NCI-H1417 (cell line): ENCODE results near the gene EIF5A.

Source experiments
- DNase-seq, 3 experiments: peaks; one replicate each; lab custom pipeline; 2025; lab: John Stamatoyannopoulos, UW

Gene EIF5A

DNA sequence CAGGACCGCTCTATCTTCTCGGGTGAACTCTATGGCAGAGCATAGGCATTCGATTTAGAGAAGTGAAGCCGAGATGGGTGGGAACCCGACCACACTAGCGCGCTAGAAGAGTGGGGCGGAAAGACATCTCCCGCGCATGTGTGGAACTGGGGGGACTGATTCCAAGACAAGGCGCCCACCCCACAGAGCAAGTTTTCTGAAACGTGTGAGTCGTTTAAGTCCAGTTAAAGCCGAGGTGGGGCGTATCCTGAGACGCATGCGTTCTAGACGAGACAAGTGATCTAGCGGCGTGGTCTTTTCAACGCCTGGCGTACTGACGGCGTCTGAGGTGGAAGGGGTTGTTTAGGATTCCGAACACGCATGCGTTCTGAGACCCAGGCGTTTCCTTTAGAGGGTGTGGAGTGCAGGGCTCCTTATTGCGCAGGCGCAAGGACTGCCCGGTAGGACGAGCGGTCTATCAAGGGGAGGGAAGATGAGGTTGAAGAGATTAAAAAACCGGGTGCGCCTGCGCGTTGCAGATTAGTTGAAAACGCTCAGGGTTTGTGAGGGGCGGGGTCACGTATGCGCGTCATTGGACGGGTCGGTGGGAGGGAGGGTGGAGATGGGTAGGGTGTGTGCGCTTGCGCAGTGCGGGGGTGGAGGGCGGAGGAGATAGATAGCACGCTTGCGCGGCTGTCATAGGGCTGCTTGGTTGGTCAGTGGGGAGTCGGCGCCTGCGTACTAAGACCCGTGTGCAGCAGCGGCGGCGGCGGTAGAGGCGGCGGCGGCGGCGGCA lies at the start of gene EIF5A:
EIF5A (plus strand) TSS at position 718 of the 775 bp plus-strand sequence. CDS start 2,008 bp downstream, outside the sequence.
- DNase-seq = peak; percentile 96 to 99 (median 96)

DNA sequence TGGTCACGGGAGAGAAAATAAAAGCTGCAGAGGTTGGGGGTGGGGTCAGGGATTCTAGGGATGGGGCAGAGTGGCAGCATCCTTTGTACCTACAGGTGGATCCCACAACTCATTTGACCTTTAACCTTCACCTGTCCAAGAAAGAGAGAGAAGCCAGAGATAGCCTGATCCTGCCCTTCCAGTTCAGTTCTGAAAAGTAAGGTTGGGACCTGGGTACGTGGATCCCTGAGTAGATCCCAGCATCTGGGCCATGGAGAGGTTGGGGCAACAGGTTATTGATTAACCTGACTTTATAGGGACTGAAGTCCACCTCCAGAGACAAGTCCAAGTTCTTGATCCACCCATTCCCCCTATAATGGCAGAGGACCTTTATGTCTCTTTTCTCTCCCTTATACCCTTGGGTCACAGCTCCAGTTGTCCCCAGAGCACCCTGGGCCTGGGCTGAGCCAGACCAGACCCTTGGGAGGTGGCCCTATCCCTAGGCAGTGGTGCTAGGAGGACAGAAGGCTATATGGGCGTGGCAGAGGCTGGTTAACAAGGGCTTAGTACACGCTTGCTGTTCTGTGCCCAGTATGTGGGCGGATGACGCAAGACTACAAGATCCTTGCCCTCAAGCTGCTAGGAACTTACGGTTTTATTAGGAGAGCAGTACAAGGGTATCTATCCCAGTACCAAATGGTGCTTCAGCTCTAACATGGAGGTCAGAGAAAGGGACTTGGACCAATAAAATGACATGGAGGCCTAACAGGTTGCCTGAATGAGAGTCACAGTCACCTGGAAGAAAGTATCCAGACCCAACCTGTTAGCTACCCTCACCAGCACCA lies 48.5 kb upstream of the EIF5A start:
- peak in 1 of 3 experiments; percentile 0 for DNase-seq

DNA sequence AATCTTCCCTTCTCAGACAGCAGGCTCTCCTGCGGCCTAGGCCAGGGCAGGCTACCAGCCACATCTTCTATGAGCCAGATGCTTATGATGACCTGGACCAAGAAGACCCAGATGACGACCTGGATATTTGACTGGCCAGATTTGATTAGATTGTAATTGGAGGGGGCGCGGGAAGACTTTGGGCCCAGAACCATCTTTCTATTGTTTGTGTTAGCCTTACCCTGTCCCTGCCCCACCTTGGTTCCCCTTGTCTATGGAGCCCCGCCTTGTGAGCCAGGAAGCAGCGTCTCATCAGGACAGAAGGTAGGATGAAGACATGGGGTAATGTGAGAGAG lies 47.9 kb upstream of the EIF5A start:
- no peak for DNase-seq

DNA sequence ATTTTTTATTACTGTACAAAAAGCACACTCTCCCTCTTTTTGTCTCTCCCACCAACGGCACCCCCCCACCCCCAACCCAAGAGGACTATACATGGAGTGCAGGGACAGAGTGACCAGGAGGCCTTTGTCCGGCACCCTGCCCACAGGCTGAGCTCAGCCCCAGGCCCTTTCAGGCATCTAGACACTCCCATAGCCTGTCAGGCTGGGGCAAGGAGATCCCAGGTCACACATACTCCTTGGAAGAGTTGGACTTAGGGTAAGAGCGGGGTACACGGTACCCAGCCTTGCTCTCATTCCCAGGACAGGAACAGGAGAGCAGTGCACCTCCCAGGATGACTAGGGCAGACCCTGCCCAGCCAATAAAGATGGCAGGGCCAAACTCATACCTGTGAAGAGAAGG lies 47.3 kb upstream of the EIF5A start:
- DNase-seq = no peak

DNA sequence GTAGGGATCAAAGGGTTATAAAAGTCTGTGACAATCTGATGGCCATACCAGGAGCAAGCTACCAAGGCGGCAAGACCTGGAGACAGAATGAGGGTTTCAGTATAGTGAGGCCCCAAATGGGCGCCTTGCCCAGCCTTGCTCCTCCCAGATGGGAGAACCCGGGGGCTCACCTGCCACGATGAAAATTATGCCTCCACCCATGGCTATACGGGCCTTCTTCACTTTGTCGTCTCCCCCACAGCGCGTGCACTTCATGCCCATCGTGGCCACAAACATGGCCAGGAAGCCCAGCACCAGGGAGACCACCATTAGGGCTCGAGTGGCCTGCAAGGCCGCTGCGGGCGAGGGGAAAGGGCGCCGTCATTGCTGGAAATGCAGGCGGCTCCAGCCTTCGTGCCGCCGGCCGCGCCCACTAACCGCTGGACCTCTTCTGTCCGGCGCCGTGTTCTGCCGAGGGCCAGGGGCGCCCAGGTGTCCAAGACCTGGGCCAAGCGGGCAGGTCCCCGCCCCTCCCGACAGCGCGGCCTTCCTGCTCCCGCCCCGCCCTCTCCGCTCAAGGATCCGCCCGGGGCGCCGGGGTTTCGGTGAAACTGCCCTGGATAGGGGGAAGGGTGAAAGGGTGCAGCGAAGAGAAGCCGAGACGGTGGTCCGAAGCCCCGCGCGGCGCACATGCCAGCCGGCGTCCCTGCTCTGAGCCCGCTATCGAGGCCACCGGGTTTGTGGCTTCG lies 46.6 kb upstream of the EIF5A start:
- DNase-seq = peak; percentile 4 to 57 (median 35)

DNA sequence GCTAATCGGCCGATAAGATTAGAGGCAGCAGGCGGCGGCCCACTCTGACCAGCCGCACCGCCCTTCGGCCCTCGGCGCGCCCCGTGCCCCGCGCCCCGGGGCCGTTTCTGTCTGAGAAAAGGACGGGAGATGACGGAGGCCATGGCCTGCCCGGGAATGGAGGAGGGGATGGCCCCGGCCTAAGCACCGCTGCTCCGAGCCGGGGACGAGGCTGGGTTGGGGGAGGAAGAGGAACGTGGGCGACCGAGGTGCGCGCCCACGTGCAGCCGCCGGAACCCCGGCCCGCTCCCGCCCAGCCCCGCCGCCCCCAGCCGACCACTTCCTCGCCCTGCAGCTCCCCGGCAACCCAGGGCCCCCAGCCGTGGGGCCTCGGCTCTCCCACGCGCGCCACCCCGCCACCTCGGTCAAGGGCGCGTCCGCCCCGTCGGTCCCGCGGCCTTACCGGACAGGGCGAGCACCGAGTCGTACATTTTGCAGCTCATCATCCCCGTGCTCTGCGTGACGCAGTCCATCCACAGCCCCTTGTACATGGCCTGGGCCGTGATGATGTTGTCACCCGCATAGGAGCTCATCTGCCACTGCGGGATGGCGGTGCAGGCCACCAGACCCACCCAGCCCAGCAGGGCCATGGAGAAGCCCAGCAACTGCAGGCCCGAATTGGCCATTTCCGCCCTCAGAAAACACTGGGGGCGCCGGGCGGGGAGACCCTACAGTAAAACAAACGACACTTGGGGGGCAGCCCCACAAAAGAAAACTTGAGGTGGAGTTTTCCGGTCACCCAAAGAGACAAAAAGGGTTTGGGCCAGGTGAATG lies 45.8 kb upstream of the EIF5A start:
- peak in 1 of 3 experiments; percentile 34 for DNase-seq

DNA sequence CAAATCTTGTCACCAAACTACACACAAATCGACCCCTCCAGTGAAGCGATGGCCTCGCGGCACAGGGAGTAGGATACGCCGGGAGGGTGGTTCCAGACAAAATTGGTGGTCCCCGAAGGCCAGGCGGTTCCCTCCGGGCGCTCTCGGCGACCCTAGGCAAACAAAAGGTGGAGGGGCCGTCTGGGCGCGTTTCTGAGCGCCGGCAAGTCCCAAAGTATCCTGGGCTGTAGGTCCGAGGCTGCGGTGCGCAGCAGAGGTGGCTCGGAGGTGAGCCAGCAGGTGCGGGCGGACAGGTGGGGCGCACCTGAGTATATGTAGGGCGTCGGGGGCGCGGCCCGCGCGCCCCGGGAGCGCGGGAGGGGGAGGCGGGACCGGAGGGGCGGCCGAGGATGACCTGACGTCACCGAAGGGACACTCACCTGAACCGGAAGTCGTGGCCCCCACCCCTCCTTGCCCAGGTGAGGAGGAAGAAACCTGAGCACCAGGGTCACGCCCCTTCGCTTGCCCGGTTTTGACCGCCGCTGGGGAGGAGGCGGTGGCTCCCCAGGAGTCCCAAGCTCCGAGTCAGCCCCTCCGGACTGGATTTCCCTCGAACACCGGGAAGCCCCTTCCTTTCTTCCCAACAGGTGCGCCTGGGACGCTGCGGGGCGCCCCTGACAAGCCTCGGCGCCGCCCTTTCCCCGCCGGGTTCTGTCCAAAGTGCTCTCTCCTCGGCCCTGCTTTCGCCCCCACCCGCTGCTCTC lies 45.1 kb upstream of the EIF5A start, which contains the start of gene CLDN7:
CLDN7 (minus strand) TSS at position 287 of the 743 bp plus-strand sequence. CDS start 435 bp downstream, outside the sequence.
- peak; percentile 76 to 82 (median 79) for DNase-seq

DNA sequence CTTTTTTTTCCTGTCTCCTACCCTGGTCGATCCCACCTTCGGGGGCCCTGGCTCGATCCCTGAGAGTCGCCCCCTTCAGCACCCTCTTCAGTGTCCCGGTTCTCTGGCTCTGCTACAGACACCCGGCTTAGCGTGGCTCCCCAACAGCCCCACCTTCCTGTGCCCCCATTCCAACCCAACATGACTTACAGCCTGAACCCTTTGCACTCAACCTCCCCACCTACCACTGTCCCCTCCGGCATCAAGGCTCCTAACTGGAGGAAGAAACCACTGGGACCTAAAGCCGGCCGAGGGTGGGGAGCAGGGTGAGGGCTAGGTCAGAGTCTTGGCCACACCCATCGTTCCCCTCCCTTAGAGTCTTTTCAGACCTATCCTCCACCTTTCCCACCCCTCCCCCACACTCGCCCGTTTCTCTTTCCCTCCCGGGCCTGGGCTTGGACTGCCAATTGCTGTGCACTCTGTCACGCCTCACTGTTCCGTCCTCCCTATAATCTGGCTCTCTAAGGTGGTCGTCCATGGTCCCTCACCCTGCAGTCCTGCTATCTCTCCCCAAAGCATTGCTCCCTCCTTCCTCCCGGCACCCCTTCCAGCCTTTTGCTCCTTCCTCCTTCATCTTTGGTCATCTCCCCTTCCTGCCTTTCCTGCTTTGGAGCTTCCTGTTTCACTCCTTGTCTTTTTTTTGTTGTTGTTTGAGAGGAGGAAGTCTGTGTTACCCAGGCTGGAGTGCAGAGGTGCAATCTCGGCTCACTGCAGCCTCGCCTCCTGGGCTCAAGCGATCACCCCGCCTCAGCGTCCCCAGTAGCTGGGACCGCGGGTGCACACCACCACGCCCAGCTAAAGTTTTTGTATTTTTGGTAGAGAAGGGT lies 44.3 kb upstream of the EIF5A start:
- DNase-seq = peak; percentile 16 to 47 (median 47)

DNA sequence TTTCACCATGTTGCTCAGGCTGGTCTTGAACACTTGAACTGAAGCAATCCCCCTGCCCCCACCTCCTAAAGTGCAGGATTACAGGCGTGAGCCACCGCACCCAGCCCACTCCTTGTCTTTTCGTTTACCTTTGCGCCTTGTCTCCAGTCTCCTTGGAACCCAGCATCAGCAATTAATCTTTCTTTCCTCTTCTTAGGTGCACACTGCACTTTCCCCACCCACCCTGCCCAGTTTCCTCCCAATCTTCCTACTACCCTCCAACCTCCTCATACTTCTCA lies 43.7 kb upstream of the EIF5A start:
- DNase-seq = no peak

DNA sequence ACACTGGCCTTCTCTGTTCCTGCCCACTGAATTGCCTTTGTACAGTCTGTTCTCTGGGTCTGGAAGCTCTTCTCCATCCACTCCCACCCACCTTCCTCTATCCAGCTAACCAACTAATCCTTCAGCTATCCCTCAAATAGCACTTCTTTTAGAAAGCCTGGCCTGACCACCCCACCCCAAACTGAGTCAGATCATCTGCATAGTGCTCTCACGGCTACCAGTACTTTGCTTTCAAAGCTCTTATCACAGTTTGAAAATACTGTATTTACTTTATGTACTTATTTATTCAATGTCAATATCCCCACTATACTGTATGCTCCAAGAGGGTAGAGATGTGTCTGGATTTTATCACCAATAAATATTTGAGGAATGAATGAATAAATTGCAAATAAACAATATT lies 40.6 kb upstream of the EIF5A start:
- no peak for DNase-seq

DNA sequence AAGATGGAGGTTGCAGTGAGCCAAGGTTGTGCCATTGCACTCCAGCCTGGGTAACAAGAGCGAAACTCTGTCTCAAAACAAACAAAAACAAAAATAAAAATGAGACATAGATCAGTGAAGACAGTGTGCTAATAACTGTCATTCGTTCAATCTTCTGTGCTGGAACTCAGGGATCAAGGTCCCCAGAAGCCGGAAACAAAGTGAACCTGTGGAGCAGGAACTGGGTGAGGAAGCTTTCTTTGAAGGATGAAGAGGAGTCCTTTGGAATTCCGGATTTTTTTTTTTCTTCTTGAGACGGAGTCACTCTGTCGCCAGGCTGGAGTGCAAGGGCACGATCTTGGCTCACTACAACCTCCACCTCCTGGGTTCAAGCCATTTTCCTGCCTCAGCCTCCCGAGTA lies 28.0 kb upstream of the EIF5A start:
- no peak for DNase-seq

DNA sequence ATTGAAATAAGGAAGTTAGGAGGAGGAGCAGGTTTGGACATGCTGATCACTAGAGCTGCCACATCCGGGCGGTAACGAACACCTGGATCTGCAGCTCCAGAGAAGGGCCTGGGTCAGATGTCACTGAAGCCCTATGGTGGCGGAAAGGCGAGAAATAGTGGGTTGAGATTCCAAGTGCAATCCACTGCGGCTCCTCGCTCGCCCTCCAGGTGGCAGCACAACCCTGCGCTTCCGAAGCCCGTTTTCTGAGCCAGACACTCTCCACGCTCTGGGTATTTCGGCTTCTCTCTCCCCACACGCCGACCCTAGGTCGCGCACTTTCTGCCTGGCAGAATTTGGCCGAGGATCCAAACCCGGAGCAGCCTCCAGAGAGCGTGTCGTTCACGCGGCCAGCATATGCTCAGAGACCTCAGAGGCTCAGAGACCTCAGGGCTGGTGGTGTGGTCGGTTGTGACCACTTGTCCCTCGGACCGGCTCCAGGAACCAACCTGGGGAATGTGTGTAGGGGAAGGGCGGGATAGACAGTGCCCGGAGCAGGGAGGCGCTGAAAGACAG lies 26.8 kb upstream of the EIF5A start:
- DNase-seq = peak; percentile 60 to 79 (median 70)

DNA sequence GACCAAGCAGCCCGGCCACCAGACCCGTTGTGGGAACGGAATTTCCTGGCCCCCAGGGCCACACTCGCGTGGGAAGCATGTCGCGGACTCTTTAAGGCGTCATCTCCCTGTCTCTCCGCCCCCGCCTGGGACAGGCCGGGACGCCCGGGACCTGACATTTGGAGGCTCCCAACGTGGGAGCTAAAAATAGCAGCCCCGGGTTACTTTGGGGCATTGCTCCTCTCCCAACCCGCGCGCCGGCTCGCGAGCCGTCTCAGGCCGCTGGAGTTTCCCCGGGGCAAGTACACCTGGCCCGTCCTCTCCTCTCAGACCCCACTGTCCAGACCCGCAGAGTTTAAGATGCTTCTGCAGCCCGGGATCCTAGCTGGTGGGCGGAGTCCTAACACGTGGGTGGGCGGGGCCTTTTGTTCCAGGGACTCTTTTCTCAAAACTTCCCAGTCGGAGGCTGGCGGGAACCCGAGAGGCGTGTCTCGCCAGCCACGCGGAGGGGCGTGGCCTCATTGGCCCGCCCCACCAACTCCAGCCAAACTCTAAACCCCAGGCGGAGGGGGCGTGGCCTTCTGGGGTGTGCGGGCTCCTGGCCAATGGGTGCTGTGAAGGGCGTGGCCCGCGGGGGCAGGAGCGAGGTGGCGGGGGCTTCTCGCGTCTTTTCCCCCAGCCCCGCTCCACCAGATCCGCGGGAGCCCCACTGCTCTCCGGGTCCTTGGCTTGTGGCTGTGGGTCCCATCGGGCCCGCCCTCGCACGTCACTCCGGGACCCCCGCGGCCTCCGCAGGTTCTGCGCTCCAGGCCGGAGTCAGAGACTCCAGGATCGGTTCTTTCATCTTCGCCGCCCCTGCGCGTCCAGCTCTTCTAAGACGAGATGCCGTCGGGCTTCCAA lies 26.1 kb upstream of the EIF5A start, which contains the start of gene SLC2A4:
SLC2A4 (plus strand) TSS at position 645 of the 879 bp plus-strand sequence; CDS start at position 862, 217 bp downstream.
- DNase-seq = peak; percentile 85 to 94 (median 94)

DNA sequence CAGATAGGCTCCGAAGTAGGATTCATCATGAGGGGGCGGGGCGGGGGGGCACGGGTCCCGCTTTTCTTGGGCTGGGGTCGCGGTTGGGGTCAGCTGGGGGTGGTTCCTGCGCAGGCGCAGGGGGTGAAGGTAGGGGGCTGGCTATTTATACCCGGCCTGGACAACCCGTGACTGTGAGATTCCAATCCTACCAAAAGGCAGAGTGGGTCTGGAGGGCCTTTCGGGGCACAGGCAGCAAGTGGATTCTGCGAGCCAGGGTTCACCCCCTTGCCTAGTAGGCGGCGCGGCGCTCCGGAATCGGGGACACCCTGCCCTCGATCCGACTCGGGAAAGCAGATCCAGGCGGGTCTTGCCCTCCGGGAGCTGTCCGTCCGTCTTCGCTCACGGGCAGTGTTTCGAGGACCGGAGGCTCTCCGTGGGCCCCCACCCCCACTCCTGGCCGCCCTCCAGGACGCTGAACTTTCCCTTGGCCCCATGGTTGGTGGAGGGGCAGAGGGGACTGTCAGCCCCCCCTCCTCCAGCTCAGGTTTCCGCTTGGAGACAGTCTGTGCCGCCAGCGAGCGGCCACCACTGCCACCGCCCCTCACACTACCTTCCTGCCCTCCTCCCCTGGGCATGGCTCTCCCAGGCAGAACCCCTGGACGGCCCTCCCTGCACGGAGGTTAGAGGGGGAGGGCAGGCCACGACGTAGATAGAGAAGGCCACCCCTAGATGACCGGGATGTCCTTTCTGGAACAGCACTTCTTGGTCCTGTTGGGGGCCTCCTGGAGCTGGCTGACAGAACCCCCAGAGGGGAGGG lies 25.3 kb upstream of the EIF5A start:
- DNase-seq = peak in 2 of 3 experiments; percentile 6 to 28

DNA sequence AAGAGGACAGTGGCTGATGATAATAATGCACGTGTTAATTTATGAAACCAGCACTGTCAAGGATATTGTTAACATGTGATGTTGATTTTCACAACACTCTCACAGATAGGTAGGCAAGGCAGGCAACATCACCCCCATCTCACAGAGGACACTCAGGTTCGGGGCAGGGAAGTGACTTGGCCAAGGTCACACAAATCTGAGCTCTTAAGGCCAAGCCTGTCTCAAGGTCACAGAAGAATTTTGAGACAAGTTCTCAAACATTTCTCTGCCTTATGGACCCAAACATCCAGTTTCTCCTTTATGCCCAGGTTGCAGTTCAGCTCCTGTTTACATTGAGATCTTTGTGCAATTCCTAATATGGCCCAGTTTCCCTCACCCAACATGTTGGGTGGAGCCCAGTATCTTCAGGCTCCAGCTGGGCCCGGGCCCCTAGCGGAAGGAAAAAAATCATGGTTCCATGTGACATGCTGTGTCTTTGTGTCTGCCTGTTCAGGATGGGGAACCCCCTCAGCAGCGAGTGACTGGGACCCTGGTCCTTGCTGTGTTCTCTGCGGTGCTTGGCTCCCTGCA lies 24.6 kb upstream of the EIF5A start:
- no peak for DNase-seq

DNA sequence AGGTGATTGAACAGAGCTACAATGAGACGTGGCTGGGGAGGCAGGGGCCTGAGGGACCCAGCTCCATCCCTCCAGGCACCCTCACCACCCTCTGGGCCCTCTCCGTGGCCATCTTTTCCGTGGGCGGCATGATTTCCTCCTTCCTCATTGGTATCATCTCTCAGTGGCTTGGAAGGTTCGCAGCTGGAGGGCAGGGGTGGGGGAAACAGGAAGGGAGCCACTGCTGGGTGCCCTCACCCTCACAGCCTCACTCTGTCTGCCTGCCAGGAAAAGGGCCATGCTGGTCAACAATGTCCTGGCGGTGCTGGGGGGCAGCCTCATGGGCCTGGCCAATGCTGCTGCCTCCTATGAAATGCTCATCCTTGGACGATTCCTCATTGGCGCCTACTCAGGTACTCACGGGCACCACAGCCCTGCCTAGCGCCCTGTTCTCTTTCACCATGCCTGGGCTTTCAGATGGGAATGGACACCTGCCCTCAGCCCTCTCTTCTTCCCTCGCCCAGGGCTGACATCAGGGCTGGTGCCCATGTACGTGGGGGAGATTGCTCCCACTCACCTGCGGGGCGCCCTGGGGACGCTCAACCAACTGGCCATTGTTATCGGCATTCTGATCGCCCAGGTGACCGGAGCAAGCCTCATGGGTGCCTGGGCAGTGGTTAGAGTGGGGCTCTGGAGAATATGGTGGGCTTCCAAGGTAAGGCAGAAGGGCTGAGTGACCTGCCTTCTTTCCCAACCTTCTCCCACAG lies 23.8 kb upstream of the EIF5A start:
- DNase-seq = no peak

DNA sequence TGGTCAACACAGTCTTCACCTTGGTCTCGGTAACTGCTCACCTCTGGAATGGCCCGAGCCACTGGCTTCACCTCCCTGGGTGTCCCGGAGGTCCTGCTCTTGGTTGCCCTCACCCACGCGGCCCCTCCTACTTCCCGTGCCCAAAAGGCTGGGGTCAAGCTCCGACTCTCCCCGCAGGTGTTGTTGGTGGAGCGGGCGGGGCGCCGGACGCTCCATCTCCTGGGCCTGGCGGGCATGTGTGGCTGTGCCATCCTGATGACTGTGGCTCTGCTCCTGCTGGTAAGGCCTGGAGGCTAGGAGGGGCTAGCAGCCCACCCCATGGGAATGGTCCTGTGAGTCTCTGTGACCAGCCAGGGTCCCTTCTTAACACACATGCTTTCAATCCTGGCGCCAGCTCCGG lies 22.5 kb upstream of the EIF5A start:
- no peak for DNase-seq
